ENCODE data around the gene EVX2. TPM values are rescaled to one million over a fixed set of nuclear protein-coding genes. Genes with fewer than 3 reads are reported as not detected.

The EVX2 gene
- total and polyA plus RNA-seq, 5 experiments from 2014 or later, result not detected

DNA sequence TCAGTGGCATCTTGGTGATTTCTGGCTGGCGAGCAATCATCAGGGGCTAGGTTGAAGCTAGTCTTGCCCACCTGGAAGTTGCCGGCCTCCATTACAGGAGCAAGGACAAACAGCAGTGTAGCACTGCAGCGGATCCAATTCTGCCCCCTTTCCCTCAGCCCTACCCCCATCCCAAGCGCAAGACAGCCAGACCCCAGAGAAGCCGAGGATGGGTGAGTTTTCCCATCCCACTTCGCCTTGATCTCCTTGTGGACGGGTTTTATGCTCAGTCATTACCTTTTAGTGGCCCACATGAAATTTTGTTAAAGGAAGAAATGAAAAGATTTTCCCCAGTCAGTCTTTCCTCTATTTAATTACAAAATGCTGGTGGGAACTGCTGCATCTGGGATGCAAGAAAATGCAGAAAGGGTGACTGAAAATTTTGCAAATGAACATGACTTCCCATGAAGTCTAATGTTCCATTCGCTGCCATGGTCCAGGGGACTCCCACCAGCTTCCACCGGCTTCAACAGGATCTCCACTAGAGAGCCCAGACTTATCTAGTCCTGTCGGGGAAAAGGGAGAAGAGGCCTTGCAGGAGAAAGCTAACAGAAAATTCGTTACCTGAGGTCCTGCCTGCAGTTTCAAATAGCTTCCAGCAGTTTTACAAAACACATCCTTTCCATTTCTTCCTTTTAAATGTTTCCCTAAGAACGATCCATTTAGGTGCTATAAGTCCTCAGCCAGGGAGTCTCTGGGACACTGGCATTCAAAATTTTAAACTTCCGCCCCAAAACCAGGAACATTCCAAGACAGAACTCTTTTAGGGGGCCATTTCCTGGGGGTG is 36.8 kb upstream of the EVX2 start:
- ATAC-seq, result no peak
- no peak for DNase-seq
- peaks cover 9 to 16% (median 13%) of the 10 kb centered on the region in 4 donors for H3K4me1 Mint-ChIP-seq
- H3K36me3 Mint-ChIP-seq, result peaks cover 8 to 12% (median 10%) of the 10 kb centered on the region in 3 donors
- H3K4me3 Mint-ChIP-seq, result peak overlapping the region in 2 of 10 donors; percentile 14 to 20
- POLR2A ChIA-PET, result no interaction called here
- H3K9me3 Mint-ChIP-seq, result peaks cover 0 to 41% (median 18%) of the 10 kb centered on the region in 9 donors
- peaks cover 51 to 87% (median 75%) of the 10 kb centered on the region in 5 donors for H3K27me3 Mint-ChIP-seq
- peak overlapping the region in 1 of 10 donors; percentile 16 for H3K27ac Mint-ChIP-seq

DNA sequence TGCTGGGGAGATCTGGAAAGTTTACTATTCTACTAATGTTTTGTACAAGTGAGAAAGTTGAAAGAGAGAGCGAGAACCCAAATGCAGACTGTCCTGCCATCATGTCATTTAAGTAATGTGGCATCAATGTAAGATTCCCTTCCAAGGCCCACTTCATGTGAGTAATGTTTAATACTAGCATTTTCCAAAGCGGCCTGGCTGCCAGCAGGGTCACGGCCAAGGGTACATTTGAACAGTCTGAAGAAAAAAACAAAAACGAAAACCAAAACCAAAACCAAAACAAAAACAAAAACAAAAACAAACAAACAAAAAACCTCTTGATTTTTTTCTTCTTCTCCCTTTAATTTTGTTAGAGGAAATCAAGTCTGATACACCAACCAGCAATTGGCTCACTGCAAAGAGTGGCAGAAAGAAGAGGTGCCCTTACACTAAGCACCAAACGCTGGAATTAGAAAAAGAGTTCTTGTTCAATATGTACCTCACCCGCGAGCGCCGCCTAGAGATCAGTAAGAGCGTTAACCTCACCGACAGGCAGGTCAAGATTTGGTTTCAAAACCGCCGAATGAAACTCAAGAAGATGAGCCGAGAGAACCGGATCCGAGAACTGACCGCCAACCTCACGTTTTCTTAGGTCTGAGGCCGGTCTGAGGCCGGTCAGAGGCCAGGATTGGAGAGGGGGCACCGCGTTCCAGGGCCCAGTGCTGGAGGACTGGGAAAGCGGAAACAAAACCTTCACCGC is 35.0 kb upstream of the EVX2 start:
- peaks cover 0 to 53% (median 19%) of the 10 kb centered on the region in 9 donors for H3K9me3 Mint-ChIP-seq
- peak overlapping the region in 1 of 10 donors; percentile 71 for H3K4me3 Mint-ChIP-seq
- POLR2A ChIA-PET, result no interaction called here
- H3K4me1 Mint-ChIP-seq, result peaks cover 6 to 14% (median 10%) of the 10 kb centered on the region in 4 donors
- peaks cover 53 to 85% (median 70%) of the 10 kb centered on the region in 5 donors for H3K27me3 Mint-ChIP-seq
- peaks cover 6 to 23% (median 8%) of the 10 kb centered on the region in 3 donors for H3K36me3 Mint-ChIP-seq
- no peak for ATAC-seq
- H3K27ac Mint-ChIP-seq, result peak overlapping the region in 2 of 10 donors; percentile 58 to 78
- no peak for DNase-seq

DNA sequence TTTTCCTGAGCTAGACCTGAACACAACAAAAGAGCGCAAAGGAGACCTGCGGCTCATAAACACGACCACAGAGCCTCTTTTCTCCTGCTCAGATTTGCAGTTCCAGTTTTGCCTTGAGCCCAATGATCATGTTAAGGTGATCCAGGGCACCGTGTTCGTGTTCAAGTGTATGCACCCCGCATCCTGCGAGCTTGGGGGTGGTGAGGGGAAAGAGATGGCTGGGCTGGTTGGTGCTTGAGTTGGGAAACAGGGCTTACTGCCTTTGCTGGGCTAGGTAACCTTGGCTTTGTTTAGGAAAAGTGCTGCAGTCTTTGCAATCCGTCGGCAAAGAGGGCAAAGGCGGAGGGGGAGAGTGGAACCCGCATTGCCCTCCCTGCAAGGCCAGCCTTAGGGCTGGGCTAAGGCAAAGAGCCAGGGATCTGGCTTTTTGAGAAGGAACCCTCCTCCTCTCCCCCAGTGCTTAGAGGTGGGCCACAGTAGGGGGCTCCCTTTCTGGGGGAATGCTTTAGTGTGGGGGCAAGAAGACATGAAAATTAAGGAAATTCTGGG is 34.1 kb upstream of the EVX2 start:
- ATAC-seq (no peak), DNase-seq (no peak)
- POLR2A ChIA-PET, result no interaction called here
- H3K27ac Mint-ChIP-seq, result peak overlapping the region in 3 of 10 donors; percentile 53 to 91 (median 58)
- H3K4me3 Mint-ChIP-seq, result peak overlapping the region in 2 of 10 donors; percentile 26 to 40
- peaks cover 2 to 8% (median 7%) of the 10 kb centered on the region in 4 donors for H3K4me1 Mint-ChIP-seq
- H3K36me3 Mint-ChIP-seq, result peaks cover 6 to 30% (median 8%) of the 10 kb centered on the region in 3 donors
- H3K9me3 Mint-ChIP-seq, result peaks cover 0 to 61% (median 21%) of the 10 kb centered on the region in 9 donors
- peaks cover 57 to 88% (median 75%) of the 10 kb centered on the region in 5 donors for H3K27me3 Mint-ChIP-seq

DNA sequence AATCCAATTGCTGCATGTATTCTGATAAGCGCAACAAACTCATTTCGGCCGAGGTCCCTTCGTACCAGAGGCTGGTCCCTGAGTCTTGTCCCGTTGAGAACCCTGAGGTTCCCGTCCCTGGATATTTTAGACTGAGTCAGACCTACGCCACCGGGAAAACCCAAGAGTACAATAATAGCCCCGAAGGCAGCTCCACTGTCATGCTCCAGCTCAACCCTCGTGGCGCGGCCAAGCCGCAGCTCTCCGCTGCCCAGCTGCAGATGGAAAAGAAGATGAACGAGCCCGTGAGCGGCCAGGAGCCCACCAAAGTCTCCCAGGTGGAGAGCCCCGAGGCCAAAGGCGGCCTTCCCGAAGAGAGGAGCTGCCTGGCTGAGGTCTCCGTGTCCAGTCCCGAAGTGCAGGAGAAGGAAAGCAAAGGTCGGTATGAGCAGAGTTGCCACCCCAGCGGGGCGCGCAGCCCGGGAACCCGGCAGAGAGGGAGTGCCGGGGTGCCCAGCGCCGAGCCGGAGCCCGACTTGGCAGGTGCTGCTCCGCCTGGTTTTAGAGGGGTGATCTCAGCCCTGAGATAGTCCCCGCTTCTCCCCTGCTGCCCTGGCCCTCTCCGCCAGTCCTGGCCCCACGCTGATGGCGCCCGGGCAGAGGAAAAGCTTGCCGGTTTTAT is 33.5 kb upstream of the EVX2 start:
- POLR2A ChIA-PET, result no interaction called here
- peaks cover 57 to 94% (median 79%) of the 10 kb centered on the region in 5 donors for H3K27me3 Mint-ChIP-seq
- H3K9me3 Mint-ChIP-seq, result peaks cover 0 to 64% (median 21%) of the 10 kb centered on the region in 9 donors
- ATAC-seq (no peak), DNase-seq (no peak)
- peaks cover 0 to 8% (median 6%) of the 10 kb centered on the region in 4 donors for H3K4me1 Mint-ChIP-seq
- H3K27ac Mint-ChIP-seq, result peak overlapping the region in 1 of 10 donors; percentile 82
- H3K4me3 Mint-ChIP-seq, result no peak overlapping the region
- peaks cover 6 to 30% (median 8%) of the 10 kb centered on the region in 3 donors for H3K36me3 Mint-ChIP-seq

DNA sequence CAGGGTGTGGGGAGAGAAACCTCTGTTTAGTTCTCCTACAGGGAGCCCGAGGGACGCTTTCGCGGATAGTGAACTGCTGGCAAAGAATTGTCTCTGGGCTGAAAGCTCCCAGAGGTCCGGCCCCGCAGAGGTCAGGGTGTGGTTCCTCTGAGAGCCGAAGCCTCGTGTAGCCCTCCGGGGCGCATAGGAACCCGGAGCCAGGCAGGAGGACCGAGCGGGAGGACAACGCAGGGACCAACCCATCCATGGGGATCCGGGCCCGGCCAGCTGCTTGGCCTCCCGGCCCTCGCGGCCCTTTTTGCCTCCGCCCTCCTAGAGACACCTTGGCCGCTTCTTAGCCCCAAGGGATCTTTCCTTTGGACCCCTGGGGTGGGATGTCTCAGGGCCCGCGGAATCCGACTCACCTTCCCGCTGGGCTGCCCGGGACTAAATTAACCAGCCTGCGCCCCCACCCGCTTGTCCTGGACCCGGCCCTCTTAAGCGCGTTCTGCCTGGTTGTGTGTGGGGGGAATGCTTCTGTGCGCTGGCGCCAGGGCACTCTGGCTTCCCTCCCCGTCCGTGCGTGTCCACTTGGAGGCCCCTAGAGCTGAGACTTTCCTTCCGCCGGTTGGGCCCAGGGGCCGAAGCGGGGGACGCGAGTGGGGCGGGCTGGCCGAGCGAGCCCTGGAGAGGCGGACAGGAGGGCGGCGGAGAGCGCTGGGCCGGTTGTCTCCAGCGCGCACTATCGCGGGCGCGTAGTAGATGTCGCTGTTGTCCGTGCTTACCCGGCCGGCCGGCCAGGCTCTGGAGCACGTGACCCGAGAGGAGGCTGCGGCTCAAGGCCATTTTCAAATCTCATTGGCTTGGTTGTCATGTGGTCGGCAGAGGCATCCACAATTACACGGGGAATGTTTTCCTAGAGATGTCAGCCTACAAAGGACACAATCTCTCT is 32.4 kb upstream of the EVX2 start, which contains the start of gene HOXD10:
Gene HOXD10, plus strand, starts transcription at position 896 of the 931 bp plus-strand sequence. CDS start 56 bp downstream, outside the sequence.
- Mint-ChIP-seq H3K27me3 (peaks cover 59 to 98% (median 85%) of the 10 kb centered on the region in 5 donors), H3K27ac (peak within 1 kb of the TSS in 1 of 10 donors; percentile 82), H3K4me1 (peaks cover 0 to 9% (median 7%) of the 10 kb centered on the region in 4 donors), H3K4me3 (peak within 1 kb of the TSS in 1 of 10 donors; percentile 25), H3K36me3 (peaks cover 7 to 30% (median 8%) of the 10 kb centered on the region in 3 donors), H3K9me3 (peaks cover 0 to 67% (median 21%) of the 10 kb centered on the region in 9 donors)
- DNase-seq, result no peak
- ATAC-seq, result no peak
- POLR2A ChIA-PET, result no interaction called here

DNA sequence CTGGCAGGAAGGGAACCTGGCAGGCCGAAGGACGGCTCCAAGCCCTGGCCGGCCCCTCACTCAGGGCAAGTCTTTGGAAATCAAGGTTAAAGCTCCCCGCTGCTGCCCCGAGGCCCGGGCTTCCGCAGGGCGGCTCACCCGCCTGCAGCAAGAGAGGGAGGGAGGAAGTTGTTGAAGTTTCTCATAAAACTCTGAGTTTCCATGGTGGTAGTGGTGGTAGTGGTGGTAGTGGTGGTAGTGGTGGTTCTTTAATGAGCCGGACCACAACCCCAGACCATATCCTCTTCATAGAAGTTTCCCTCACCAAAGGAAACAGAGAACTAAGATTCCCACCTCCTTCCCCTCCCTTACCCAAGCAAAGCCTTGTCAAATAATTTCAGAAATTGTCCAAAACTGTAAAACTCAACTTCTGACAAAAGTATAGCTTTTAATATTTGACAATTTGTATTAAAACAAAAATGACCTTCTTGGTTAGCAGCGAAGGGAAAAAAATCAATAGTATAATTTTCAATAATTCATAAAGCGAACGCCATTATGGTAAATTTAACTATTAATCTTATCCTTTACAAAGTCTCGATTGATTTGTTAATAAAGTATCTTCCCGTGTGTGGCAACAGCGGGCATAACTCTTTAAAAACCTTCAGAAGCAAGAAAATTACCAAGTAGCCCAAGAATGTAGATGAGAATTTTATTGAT is 31.3 kb upstream of the EVX2 start:
- DNase-seq (no peak), ATAC-seq (no peak)
- Mint-ChIP-seq H3K27me3 (peaks cover 59 to 98% (median 85%) of the 10 kb centered on the region in 5 donors), H3K4me1 (peaks cover 0 to 11% (median 7%) of the 10 kb centered on the region in 4 donors), H3K9me3 (peaks cover 0 to 64% (median 21%) of the 10 kb centered on the region in 9 donors), H3K27ac (no peak overlapping the region), H3K36me3 (peaks cover 5 to 35% (median 8%) of the 10 kb centered on the region in 3 donors), H3K4me3 (no peak overlapping the region)
- POLR2A ChIA-PET, result no interaction called here

DNA sequence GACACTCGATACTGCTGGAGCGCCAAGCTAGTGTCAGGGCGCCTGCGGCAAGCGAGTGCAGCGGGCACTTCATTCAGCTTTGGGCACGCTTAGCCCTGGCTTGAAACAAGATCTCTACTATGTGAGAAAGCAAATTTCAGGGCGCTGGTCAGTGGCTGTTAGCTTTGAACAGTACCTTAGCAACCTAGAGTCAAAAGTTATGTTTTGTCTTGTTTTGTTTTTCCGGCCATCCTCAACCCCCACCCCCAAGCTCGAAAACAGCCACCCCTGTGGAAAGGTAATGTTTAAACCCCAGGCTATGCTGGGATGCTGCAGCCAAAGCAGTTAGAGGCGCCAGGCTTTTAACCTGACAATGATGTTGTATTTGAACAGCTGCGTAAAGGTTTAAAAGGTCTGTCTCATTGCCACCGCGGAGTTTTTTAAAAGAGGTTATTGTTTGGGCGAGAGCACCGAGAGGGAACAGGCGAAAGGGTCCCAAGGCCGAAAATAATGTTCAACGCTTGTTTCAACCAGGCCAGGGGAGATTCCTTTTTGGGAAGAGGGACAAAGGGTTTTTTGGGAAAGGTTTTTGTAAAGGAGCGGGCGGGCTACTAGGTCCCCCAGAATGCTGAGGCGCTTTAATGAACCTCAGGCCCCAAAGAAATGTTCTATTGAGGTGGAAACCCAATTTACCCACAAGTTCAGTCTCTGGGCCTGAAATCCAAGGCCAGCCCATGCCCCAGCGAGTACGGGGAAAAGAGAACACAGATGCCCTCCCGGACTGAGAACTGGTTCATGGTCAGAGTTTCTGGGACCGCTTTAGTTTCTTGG is 30.6 kb upstream of the EVX2 start:
- DNase-seq (no peak), ATAC-seq (no peak)
- H3K36me3 Mint-ChIP-seq, result peaks cover 8 to 43% (median 9%) of the 10 kb centered on the region in 3 donors
- H3K4me1 Mint-ChIP-seq, result peaks cover 1 to 13% (median 8%) of the 10 kb centered on the region in 4 donors
- H3K4me3 Mint-ChIP-seq, result peak overlapping the region in 1 of 10 donors; percentile 29
- peaks cover 59 to 98% (median 84%) of the 10 kb centered on the region in 5 donors for H3K27me3 Mint-ChIP-seq
- POLR2A ChIA-PET, result interaction anchor here (1.6 kb wide), 1 partner anchor 32 kb away, joined by 4 read pairs; no protein-coding TSS in a partner anchor
- H3K27ac Mint-ChIP-seq, result peak overlapping the region in 1 of 10 donors; percentile 7
- H3K9me3 Mint-ChIP-seq, result peaks cover 0 to 66% (median 19%) of the 10 kb centered on the region in 9 donors

DNA sequence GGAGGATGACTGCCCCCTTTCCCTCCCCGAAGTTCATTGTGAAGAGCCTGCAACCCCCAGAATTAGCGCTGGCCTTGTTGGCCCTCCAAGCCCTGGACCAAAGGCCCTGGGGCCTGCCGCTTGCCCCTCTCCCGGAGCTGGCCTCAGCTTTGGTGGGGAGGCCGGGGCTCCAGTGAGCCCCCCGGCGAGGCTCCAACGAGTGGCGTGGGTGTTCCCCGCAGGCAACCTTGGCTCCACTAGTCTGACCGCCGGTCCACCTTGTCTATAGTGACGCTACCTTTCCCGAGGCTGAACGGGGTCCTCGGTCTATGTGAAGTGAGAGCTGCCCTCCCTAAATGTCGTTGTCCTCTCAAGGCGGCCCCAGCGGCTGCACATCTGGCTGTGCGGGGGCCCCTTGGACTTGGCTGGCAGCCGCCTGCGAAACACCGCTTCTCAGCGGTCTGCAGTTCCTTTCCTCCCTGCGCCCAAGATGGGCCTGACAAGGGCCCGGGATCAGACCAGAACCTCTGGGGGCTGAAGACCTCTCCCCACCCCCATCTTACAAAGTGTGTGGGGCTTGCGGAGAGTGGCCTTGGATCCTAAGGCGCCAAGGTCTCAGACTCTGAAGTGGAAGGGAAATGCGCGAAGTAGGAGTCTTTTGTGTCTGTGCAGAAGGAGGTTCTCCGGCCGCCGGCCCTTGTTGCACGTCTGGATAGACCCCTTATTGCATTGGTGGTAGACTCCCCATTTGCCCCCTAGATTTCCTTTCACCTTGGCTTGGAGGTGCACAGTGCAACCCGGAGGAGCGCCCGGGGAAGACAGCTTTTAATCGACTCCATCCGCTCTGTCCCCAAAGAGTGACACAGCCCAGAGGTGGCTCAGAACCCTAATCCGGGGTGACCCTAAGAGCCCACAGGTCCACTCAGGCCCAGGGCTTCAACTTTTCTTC is 28.9 kb upstream of the EVX2 start:
- Mint-ChIP-seq H3K27me3 (peaks cover 48 to 92% (median 75%) of the 10 kb centered on the region in 5 donors), H3K27ac (peak overlapping the region in 2 of 10 donors; percentile 85 to 91), H3K9me3 (peaks cover 0 to 64% (median 14%) of the 10 kb centered on the region in 9 donors), H3K4me1 (peaks cover 5 to 17% (median 7%) of the 10 kb centered on the region in 4 donors), H3K36me3 (peaks cover 6 to 42% (median 6%) of the 10 kb centered on the region in 3 donors), H3K4me3 (peak overlapping the region in 5 of 10 donors; percentile 34 to 58 (median 45))
- no peak for ATAC-seq
- POLR2A ChIA-PET, result interaction anchor here (0.7 to 1.6 kb wide), 2 partner anchors 30 to 770 kb away, joined by 4 read pairs; no protein-coding TSS in a partner anchor
- DNase-seq, result no peak

DNA sequence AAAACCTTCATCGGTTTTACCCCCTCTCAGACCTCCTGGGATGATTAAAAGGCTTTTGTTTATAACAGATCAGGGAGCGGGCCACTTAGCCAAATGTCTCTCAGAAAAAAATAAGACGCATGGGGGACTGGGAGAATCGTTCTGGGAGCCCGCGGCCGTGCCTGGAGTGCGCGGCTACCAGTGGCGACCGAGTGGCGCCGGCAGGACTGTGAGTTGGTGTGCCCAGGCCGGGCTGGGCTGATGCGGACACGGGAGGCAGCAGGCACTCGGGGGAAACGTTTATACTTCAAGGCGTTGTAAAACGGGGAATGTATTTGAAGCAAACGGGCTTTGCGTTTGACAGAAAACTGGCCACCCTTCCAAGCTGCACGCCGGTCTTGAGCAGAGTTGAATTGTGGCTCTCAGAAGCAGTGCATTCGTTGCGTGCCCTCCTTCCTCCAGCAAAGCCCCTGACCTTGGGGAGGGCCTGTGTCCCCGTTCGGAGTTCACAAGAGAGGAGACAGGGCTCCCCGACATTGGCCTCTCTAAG is 28.1 kb upstream of the EVX2 start:
- no peak for ATAC-seq
- H3K27me3 Mint-ChIP-seq, result peaks cover 44 to 85% (median 73%) of the 10 kb centered on the region in 5 donors
- peaks cover 2 to 40% (median 6%) of the 10 kb centered on the region in 3 donors for H3K36me3 Mint-ChIP-seq
- DNase-seq, result no peak
- H3K4me1 Mint-ChIP-seq, result peaks cover 7 to 17% (median 10%) of the 10 kb centered on the region in 4 donors
- POLR2A ChIA-PET, result interaction anchor here (0.7 kb wide), 1 partner anchor 771 kb away, joined by 4 read pairs; no protein-coding TSS in a partner anchor
- H3K27ac Mint-ChIP-seq, result peak overlapping the region in 3 of 10 donors; percentile 8 to 85 (median 80)
- peaks cover 0 to 60% (median 13%) of the 10 kb centered on the region in 9 donors for H3K9me3 Mint-ChIP-seq
- peak overlapping the region in 3 of 10 donors; percentile 33 to 45 (median 34) for H3K4me3 Mint-ChIP-seq
